HG03378 (cell line): ENCODE measurements around the gene KREMEN2.
"Not testable (repeated sequence)": the region's sequence is repeated elsewhere in the genome, so short reads cannot be mapped to it uniquely, and the experiment has no call there.

Experiments
- ATAC-seq: cut with Tn5 transposase; IDR thresholded peaks from one replicate; pipeline ENCODE4 v1.9.1; 2021; ENCODE audit warnings: mild to moderate bottlenecking, moderate library complexity; ENCODE audit not compliant: unreplicated experiment

The KREMEN2 gene, protein sequence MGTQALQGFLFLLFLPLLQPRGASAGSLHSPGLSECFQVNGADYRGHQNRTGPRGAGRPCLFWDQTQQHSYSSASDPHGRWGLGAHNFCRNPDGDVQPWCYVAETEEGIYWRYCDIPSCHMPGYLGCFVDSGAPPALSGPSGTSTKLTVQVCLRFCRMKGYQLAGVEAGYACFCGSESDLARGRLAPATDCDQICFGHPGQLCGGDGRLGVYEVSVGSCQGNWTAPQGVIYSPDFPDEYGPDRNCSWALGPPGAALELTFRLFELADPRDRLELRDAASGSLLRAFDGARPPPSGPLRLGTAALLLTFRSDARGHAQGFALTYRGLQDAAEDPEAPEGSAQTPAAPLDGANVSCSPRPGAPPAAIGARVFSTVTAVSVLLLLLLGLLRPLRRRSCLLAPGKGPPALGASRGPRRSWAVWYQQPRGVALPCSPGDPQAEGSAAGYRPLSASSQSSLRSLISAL

DNA sequence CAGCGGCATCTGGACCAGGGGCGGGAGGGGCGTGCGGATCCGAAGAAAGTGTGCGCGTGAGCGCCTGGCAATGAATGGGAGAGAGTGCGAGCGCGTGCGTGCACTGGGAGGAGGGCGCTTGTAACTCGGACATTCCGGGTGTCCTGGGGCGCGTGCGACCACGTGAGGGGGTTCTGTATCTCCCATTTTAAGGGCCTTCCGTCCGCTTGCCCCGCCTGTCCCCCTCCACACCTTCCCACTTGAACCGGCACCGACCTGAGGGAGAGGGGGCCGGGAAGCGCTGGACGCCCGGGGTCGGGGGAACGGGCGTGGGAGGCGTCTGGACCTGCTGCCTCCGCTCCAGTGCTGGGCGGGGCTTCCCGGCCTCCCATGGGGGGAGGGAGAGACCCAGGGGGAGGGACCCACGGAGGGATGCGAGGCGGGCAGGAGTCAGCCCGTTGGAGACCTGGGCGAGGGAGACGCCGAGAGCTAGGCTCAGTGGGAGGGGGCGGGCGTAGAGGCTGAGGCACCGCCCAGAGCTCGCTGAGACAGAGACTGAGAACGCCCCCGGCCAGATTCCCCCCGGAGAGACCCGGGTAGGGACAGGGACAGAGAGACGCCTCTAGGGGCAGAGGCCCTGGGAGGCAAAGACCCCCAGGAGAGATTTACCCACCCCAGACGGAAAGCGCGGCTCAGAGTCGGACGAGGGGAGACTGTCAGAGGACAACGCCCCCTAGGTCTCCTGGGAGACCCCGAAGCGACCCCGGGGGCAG lies at the start of gene KREMEN2:
KREMEN2 (plus strand) TSS at position 553 of the 752 bp plus-strand sequence. CDS start 246 bp downstream, outside the sequence.
- no peak for ATAC-seq

DNA sequence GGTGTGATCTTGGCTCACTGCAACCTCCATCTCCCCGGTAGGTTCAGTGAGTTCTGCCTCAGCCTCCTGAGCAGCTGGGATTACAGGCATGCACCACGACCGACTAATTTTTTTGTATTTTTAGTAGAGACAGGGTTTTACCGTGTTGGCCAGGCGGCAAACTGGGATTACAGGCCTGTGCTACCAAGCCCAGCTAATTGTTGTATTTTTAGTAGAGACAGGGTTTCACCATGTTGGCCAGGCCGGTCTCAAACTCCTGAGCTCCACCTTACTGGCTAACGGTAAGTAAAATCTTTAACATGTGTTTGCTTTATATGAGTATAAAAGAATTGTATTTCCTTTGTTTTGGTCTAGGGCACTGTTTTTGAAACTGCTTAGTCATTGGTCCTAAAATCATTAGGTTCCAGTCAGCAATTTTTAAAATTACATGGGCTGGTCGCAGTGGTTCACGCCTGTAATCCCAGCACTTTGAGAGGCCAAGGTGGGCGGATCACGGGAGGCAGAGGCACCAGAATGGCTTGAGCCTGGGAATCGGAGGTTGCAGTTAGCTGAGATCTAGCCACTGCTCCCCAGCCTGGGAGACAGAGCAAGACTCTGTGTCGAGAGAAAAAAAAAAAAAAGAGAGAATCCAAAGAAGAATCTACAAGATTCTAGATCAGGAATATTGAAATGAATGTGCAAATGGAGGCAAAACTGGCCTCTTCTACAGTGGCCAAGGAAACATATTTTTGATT lies 48.7 kb upstream of the KREMEN2 start:
- no peak for ATAC-seq

DNA sequence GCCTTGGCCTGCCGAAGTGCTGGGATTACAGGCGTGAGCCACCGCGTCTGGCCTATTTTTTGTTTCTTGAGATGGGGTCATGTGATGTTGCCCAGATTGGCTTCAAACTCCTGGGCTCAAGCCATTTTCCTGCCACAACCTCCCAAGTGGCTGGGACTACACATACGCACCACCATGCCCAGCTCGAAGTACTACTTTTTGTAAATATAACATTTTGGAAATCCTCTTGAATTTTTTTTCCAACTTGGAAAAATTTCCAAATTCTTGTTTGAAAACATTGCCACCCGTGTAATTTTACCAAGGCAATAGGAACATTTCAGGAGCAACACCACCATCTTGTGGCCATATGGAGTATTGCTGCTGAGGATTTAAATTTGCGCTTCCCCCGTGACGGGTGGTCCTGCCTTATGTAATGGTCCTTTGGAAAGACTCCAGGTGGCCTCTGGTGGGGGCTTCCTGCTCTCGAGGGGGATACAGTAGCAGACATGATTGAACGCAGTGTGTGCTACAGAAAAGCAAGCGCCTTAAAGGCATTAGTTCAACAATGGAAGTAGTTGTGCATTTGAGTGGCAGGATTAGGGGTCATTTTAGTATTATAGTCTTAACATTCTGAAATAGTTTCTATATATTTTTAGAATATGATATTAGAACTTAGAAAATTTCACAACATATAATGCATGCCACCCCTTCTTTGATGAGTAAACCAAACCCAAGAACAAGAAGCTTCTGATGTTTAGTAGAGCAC lies 44.4 kb upstream of the KREMEN2 start:
- no peak for ATAC-seq

DNA sequence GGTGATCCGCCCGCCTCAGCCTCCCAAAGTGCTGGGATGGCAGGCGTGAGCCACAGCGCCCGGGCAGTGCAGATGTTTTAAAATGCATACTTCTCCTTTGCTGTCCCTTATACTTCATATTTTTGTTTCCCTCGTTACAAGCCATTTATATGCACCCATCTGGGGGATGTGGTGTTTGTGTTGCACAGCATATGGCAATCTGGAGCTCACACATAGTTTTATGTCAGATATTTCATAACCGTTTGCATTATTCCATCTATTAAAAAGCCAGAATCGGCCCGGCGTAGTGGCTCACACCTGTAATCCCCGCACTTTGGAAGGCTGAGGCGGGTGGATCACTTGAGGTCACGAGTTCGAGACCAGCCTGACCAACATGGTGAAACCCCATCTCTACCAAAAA lies 40.6 kb upstream of the KREMEN2 start:
- ATAC-seq = no peak

DNA sequence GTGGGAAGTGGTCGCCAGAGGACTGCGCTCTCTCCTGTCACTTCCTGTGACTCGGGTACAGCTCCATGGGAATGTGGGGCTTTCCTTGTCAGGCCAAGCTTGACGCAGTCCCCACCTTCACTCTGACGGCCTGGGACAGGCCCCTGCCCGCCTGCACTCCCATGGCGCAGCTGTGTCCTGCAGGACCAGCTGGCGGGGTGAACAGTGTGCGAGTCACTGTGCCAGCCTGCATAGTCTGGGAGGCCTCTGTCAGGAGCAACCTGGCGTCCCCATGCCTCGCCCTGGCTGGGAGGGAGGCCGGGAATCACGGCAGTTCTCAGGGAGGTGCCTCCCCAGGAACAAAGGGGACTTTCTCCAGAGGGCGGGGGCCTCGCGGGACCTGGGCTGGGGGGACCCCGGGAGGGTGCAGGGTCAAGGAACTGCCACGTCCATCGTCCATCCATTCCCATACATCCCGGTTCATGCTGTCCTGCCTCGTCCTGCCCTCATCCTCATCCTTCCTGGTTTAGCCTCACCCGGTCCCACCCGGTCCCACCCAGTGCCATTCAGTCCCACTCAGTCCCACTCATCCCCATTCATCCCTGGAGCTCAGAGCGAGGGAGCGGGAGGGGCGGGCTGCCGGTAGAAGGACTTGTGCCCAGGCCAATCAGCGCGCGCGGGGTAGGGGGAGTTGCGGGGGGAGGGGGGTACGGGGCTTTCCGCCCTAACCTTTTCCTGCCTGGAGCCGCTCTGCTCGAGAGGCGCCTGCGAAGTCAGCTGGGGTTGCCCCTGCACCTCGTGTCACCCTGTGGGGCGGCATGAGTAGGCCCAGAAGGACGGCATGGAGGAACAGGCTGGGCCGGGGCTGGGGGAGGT lies 38.9 kb upstream of the KREMEN2 start:
- no peak for ATAC-seq

DNA sequence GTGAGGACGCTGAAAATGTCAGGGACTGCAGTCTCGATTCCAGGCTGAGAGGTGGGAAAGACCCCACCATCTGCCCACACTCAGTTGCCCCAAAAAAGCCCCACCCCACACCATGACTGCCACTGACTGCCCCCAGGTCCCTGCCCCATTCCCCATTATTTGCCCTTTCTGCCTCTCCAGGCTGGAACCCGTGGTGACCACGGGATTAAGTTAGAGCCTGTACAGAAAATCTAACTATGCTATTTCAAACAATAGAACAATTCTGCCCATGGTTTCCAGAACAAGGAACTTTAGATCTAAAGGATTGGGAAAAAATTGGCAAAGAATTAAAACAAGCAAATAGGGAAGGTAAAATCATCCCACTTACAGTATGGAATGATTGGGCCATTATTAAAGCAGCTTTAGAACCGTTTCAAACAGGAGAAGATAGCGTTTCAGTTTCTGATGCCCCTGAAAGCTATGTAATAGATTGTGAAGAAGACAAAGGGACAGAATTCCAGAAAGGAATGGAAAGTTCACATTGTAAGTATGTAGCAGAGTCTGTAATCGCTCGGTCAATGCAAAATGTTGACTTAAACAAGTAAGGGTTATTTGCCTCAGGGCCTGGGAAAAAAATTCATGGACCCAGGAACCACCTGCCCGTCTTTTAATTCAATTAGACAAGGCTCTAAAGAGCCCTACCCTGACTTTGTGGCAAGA lies 38.0 kb upstream of the KREMEN2 start:
- no peak for ATAC-seq

DNA sequence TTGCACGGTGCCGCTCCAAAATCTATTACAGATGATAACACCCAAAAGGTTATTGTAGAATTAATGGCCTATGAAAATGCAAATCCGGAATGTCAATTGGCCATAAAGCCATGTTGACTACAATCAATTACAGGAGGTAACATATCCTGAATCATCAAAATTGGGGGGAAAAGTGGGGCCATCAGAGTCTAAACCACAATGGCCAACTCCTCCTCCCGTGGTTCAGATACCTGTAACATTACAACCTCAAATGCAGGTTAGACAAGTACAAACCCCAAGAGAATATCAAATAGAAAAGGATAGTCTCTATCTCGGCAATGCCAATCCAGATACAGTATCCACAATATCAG lies 37.5 kb upstream of the KREMEN2 start:
- no peak for ATAC-seq

DNA sequence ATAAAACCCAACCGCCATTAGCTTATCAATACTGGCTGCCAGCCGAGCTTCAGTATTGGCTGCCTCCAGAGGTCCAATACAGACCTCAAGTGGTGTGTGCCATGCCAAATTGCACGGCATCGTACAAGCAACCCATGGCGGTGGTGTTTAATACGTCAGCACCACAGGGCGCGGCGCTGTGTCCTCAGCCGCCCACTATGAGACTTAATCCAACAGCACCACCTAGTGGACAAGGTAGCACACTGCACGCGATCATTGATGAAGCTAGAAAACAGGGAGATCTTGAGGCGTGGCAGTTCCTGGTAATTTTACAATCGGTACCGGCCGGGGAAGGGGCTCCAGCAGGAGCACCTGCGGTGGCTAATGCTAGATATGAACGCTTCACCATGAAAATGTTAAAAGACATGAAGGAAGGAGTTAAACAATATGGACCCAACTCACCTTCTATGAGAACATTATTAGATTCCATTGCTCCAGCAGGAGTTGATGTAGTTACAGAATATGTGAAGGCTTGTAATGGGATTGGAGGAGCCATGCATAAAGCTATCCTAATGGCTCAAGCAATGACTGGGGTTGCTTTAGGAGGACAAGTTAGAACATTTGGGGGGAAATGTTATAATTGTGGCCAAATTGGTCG lies 36.9 kb upstream of the KREMEN2 start:
- ATAC-seq = no peak

DNA sequence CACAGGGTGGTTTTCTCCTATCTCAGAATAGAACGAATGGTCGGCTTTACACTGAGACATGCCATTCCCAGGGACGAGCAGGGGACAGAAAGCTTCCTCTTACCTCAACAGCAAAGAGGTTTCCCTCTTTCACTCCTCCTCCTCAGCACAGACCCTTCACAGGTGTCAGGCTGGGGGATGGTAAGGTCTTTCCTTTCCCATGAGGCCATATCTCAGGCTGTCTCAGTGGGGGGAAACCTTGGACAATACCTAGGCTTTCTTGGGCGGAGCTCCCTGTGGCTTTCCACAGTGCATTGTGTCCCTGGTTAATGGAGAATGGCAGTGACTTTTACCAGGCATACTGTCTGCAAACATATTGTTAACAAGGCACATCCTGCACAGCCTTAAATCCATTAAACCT lies 35.9 kb upstream of the KREMEN2 start:
- not testable (repeated sequence) for ATAC-seq

DNA sequence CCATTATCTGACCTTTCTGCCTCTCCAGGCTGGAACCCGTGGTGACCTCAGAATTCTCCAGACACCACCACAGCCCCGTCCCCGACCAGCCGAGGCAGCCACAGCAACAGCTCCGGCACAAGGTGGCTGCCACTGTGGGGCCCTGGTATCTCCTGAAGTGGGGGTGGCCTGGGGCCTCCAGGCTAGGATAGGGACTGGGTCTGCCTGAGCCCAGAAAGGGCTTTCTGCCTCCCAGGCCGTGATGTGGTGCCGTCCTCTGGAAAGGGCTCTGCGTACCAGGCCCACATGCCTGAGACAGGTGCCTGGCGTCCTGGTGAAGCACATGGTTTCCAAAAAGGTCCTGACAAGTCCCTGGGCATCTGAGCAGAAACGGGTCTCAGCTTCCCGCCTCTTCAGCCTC lies 35.3 kb upstream of the KREMEN2 start:
- no peak for ATAC-seq

DNA sequence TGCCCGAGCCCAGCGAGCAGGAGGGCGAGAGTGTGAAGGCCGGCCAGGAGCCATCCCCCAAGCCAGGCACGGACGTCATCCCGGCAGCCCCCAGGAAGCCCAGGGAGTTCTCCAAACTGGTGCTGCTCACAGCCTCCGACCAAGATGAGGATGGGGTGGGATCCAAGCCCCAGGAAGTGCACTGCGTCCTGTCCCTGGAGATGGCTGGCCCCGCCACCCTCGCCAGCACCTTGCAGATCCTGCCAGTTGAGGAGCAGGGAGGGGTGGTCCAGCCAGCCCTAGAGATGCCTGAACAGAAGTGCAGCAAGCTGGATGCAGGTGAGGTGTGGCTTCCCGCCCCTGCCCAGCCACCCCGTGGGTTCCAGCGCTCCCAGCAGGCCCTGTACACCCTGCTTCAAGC lies 34.4 kb upstream of the KREMEN2 start:
- no peak for ATAC-seq

DNA sequence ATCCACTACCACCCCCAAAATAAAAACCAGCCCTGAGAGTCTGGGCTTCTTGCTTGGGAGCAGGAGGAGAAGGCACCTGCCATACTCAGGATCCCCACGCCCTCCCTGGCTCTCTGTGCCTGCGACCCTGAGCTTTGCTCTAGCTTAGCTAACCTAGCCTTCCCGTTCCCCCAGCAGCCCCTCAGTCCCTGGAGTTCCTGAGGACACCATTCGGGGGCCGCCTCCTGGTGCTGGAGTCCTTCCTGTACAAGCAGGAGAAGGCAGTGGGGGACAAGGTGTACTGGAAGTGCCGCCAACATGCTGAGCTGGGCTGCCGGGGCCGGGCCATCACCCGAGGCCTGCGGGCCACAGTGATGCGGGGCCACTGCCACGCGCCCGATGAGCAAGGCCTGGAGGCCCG lies 33.8 kb upstream of the KREMEN2 start:
- ATAC-seq = no peak

DNA sequence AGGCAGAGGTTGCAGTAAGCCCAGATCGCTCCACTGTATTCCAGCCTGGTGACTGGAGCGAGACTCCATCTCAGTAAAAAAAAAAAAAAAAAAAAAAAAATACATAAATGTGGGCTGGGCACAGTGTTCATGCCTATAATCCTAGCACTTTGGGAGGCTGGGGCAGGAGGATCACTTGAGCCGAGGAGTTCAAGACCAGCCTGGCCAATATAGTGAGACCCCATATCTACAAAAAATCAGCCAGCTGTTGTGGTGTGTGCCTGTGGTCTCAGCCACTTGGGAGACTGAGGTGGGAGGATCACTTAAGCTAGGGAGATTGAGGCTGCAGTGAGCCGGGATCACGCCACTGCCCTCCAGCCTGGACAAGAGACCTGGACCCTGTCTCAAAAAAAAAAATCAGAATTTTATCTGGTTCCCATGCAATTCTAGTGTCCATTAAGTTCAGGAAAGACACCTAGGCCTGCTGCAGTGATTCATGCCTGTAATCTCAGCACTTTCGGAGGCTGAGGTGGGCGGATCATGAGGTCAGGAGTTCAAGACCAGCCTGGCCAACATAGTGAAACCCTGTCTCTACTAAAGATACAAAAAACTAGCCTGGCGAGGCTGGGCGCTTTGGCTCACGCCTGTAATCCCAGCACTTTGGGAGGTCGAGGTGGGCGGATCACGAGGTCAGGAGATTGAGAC lies 32.7 kb upstream of the KREMEN2 start:
- ATAC-seq = not testable (repeated sequence)

DNA sequence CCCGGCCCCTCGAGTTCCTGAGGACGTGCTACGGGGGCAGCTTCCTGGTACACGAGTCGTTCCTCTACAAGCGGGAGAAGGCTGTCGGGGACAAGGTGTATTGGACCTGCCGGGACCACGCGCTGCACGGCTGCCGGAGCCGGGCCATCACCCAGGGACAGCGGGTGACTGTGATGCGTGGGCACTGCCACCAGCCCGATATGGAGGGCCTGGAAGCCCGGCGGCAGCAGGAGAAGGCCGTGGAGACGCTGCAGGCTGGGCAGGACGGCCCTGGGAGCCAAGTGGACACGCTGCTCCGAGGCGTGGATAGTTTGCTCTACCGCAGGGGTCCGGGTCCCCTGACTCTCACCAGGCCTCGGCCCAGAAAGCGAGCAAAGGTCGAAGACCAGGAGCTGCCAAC lies 30.9 kb upstream of the KREMEN2 start:
- no peak for ATAC-seq

DNA sequence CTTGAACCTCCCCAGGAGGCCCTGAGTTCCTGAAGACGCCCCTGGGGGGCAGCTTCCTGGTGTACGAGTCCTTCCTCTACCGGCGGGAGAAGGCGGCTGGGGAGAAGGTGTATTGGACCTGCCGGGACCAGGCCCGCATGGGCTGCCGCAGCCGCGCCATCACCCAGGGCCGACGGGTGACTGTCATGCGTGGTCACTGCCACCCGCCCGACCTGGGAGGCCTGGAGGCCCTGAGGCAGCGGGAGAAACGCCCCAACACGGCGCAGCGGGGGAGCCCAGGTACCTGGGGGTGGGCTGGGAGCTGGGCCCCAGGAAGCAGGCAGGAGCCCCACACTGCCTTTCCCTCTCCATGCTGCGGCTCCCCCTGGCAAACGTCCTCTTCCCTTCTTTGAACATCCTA lies 30.4 kb upstream of the KREMEN2 start:
- ATAC-seq = no peak

DNA sequence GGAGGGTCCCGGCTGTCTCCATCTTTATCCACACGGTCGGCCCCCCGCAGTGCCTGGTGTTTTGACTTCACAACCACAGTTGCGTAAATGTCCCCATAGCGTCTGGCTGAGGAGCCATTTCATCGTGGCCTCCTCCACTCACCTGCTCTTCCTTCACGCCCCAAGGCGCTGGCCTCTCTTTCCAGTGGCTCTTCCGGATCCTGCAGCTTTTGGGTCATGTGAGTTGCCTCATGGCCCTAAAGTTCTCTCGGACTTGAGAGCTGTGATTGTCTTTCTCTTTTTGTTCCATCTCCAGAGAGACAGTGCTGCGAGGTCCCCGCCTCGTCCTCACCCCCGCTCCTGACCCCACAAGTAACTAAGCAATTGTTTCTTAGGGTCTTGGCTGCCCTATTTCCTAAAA lies 29.6 kb upstream of the KREMEN2 start:
- no peak for ATAC-seq

DNA sequence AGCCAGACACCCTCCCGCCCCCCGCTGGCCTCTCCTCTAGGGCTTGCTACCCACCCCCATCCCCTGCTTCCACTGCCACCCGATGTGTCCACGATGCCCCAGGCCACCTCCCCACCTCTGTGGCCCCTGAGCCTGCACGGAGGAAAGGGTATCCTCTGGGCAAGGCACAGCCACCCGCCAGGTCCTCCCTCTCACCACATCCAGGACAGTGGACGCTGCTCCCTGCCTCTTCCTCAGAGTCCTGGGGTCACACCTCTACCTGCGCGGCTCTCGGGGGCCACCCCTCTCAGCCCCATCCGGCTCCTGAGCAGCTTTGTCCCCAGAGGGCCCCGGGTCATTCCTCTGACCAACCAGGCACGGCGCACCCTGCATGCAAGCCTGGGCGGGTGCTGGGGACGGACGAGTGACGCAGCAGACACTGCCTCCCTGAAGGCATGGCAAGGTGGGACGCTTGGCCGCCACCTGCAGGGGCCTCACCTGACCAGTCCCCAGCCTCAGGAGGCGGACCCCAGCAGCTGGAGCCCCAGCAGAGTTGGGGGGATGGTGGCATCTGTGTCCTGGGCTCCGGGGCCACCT lies 27.6 kb upstream of the KREMEN2 start:
- ATAC-seq = no peak

DNA sequence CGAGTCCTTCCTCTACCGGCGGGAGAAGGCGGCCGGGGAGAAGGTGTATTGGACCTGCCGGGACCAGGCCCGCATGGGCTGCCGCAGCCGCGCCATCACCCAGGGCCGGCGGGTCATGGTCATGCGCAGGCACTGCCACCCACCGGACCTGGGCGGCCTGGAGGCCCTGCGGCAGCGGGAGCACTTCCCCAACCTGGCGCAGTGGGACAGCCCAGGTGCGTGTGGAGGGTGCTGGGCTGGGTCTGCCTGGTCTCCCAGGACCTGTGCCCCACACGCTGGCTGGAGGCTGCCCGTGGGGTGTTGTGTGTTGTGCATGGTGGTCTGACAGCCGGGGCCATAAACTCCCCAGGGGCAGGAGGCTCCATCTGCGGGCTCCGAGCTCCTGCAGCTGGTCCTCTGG lies 26.9 kb upstream of the KREMEN2 start:
- no peak for ATAC-seq
